ENCODE results near the gene NEDD1.

Gene NEDD1

DNA sequence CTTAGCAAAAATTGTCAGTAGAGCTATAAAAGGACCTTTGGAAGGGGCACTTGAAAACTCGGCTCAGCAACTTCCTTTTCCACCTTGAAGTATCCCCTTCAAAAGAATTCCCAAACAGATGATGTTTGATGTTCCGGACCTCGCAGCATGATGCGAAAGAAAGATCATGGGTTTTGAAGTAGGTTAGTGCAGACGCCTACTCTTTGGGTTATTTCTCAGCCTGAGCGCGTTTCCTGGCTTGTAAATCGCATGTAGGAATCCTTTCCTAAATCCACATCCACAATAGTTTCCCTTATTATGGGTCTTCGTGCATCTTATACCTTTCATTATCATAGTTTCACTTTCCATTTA is 584 bp upstream of the NEDD1 start:
- no peak for DNase-seq

- peak; percentile 19 for DNase-seq
Observed at GRCh38 chr12:96907671-96908422, 790 bp downstream of the NEDD1 start.

GRCh38 chr12:96908423-96908675 is 1.3 kb downstream of the NEDD1 start:
- no peak for DNase-seq

DNA sequence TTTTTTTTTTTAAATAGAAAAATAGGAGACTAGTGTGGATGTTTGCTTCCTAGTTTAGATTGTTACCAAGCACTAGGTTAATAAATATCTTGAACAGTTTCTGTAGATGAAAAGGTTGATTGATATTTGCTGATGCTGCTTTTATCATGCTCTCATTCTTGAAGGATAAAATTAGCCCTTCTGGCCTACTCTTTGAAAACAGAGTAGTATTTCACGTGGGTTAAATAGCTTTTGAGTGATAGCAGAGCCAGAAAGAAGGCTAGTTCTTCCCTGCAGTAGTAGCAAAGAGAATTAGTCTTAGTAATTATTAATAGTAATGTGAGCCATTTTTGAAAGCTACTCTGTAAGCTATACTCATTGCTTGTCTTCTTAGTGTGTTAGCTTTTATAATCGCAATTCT is 5.2 kb downstream of the NEDD1 start:
- no peak for DNase-seq

- no peak for DNase-seq
Observed at GRCh38 chr12:96912943-96913342, 5.9 kb downstream of the NEDD1 start.

GRCh38 chr12:96919510-96920210 is 12.6 kb downstream of the NEDD1 start:
- no peak for DNase-seq

DNA sequence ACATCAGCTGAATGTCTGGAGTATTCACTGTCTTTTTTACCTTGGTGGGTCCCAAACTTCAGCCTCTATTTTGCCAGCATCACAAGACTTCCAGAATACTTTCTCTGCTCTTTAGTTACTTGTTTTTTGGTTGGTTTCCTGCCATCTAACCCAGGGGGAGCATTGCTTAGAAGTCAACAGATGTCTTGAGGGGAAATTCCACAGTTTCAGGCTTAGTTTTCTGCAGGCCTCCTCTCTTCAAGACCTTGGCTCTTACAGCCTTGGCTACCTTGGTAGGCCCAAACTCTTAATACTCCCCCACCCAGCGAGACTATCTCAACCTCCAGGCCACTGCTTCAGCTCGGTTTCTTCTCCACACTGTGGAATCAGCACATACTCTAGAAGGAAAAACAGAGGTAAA is 41.7 kb downstream of the NEDD1 start:
- DNase-seq = no peak

DNA sequence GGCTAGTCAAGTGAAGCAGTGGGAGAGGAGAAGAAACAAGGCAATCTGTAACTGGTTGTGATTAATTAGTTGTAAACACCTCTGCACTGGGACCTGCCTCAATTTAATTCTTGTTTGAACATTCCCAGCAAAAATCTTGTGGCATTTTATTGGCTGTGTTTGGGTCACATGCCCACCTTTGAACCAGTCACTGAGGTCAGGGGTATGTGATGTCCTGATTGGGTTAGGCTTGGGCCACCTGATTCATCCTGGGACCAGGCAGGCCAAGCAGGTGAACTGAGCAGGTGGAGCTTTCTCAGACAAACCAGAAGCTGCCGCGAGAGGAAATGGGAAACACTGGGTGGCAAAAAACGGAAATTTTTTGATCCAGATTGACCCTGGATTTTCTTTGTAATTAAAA is 72.5 kb downstream of the NEDD1 start:
- DNase-seq = no peak

DNA sequence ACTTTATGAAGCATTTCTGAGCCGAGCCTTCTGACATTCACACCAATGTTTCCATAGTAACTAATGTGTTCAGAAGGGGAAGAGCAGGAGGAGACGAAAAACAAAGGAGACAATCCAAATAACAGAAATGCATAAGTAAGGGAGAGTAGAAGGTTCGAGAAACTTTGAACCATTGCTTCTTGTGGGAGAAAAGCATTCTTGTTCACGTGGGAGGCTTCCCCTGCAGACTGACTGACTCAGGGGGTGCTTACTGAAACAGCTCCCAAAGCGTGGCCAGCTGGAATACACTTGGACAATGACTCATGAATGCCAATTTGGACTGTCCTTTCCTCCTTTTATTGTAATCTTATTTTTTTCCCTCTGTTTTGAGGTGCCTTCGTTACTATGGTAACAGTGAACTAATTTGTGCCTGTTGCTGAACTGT is 73.9 kb downstream of the NEDD1 start:
- DNase-seq = no peak

- DNase-seq = no peak
Observed at GRCh38 chr12:96981911-96982310, 74.9 kb downstream of the NEDD1 start.

DNA sequence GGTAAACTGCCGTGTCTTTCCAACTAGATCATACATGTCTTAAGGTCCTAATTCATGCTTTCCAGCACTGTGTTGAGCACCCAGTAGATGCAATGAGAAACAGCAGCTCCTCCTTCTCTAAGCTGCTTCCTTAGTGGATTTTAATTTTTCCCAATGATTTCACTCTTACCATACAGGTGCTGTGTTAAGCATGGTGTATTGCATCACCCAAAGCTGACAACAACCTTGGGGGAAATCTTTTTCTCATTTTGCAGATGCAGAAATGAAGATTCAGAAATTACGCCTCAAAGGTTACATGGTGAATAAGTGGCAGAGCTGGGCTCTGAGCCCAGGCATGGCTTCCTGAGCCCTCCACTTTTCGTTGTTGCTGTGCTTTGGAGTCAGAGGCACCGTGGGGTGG is 75.6 kb downstream of the NEDD1 start:
- no peak for DNase-seq

DNA sequence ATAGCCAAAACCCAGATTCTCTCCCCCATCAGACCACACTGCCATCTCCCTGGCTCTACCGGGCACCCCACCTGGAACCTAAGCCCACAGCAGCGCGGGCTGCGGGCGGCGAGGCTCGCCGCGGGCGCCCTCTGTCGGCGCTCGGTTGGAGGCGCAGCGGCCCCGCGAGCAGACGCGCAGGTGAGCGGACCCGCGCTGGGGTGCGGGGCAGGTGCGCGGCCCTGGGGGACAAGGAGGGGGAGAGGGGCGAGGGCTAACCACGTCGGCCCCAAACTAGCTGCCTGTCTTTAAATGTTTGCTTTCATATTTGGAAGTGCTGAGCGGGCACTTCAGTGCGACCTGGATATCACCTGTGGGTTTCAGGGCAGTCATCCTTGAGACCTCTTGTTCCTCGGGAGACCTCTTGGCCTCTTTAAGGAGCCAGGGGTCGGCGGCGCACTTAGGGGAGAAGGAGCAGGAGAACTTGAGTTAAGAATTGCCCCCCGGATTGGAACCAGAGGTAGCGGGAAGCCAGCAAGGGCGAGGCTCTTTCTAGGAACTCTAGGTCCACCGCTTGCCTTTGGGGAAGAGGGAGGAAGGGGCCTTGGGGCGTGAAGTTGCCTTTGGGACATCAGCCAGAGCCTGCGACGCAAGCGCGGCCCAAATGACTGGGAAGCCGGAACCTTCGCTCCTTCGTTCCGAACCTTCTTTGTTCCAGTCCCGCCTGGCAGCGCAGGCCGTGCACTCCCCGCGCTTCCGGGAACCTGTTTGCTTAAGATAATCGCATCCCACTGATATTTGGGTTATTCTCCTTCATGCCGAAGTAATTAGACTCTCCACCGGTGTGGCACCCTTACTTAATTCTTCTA is 78.7 kb downstream of the NEDD1 start:
- DNase-seq = peak; percentile 45

DNA sequence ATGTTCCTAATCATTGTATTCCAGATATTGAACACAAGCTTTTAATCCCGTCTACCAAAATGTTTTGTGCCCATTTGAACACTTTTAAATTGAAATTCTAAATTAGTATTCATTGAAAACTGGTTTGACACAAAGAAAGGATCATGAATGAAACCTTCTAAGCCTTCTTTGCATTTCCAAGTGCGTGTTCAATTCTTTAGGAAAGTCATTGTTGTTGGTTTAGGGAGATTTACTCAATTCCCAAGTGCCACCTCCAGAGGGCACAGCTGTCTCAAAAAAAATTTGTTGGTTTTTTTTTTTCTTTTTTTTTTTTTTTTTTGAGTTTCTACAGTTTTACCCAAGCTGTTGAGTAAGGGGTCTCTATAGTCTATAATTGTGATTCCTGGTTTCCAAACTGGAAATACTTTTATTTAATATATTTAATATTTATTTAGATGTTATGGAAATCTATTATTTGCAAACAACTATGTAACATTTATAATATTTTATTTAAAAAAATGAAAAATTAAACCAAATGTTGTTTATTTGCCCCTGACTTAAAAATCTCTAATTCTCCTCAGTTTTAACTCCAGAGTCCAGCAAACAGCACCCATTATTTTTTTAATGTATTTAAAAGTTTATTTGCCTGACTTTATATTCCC is 79.9 kb downstream of the NEDD1 start:
- no peak for DNase-seq

- no peak for DNase-seq
Observed at GRCh38 chr12:96988919-96989318, 81.9 kb downstream of the NEDD1 start.

GRCh38 chr12:96989916-96990315 is 82.9 kb downstream of the NEDD1 start:
- DNase-seq = no peak

DNA sequence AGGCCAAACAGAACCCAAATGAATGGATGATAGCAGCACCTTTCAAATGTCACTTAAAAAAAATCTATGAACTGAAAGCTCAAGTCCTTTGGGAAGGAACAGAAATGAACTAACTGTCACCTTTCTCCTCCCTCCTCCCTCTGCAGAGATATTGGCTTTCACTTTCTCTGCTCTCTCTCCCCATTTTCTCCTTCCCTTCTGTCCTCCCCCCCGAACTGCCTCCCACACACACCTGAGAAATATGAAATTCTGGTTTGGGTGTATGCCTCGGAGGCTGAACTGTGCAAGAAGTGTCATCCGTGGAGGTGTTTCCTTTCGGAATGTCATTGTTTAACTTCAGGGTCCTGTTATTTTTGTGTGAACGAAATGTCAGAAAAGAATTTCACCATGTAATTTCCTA is 87.8 kb downstream of the NEDD1 start:
- DNase-seq = no peak

GRCh38 chr12:96995861-96996260 is 88.8 kb downstream of the NEDD1 start:
- no peak for DNase-seq

GRCh38 chr12:96997797-96998484 is 90.9 kb downstream of the NEDD1 start:
- no peak for DNase-seq

- no peak for DNase-seq
Observed at GRCh38 chr12:97003276-97003675, 96.2 kb downstream of the NEDD1 start.

Data from activated CD8-positive, alpha-beta memory T cell treated with anti-CD3 and anti-CD28 coated beads, Interleukin-2, amount 50 U/mL, for 4 hours (primary cell).